DND-41 (cell line): ENCODE measurements around the gene IL1RN.

ENCODE experiments used
- EZH2 ChIP-seq: IDR thresholded peaks from 3 replicates; pipeline ENCODE4 v1.6.1; 2012; ENCODE audit warnings: borderline replicate concordance, low read depth, mild to moderate bottlenecking, moderate library complexity, low read length, inconsistent platforms; ENCODE audit not compliant: severe bottlenecking
- TF ChIP-seq, protein P1 (sequence below): IDR thresholded peaks from 2 replicates; pipeline ENCODE4 v1.5.1; 2012; ENCODE audit warnings: borderline replicate concordance, low read length, moderate library complexity, mild to moderate bottlenecking; ENCODE audit not compliant: poor library complexity, severe bottlenecking; ENCODE audit errors: extremely low read depth

DNA sequence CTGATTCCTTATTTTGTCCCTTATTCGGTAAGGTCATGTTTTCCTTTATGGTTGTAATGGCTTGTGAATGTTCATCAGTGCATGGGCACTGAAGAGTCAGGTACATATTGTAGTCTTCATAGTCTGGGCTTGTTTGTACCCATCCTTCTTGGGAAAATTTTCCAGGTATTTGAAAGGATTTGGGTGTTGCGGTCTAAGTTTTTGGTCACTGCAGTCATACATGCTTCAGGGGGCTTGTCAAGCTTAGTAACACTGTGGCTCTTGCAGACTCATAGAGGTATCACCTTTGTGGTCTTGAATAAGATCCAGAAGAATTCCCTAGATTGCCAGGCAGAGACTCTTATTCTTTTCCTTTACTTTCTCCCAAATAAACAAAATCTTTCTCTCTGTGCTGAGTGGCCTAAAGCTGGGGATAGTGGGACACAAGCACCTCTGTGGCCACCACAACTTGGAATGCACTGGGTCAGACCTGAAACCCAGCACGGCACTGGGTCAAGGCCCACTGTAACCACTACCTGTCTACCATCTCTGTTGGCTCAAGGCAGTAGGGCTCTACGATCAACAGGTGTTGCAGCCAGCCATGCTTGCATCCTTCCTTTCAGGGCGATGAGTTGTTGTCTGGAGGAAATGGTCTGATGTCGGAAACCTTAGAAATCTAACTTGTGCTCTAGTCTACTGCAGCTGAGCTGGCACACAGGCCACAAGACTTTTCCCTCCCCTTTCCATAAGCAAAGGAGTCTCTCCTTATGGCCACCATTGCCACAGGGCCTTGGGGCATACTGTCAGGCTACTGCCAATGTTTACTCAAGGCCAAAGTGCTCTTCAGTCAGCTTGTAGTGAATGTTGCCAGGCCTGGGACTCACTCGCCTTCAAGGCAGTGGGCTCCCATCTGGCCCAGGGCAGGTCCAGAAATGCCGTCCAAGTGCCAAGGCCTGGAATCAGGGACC is 21.5 kb downstream of the IL1RN start:
- TF ChIP-seq, protein P1, sequence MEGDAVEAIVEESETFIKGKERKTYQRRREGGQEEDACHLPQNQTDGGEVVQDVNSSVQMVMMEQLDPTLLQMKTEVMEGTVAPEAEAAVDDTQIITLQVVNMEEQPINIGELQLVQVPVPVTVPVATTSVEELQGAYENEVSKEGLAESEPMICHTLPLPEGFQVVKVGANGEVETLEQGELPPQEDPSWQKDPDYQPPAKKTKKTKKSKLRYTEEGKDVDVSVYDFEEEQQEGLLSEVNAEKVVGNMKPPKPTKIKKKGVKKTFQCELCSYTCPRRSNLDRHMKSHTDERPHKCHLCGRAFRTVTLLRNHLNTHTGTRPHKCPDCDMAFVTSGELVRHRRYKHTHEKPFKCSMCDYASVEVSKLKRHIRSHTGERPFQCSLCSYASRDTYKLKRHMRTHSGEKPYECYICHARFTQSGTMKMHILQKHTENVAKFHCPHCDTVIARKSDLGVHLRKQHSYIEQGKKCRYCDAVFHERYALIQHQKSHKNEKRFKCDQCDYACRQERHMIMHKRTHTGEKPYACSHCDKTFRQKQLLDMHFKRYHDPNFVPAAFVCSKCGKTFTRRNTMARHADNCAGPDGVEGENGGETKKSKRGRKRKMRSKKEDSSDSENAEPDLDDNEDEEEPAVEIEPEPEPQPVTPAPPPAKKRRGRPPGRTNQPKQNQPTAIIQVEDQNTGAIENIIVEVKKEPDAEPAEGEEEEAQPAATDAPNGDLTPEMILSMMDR: no peak
- no peak for TF ChIP-seq EZH2
